Coronary artery (tissue), 2 donors: Measurements from ENCODE around the gene LMOD2.

ENCODE experiments used
- DNase-seq: peaks from one replicate; pipeline ENCODE4 v3.0.0-alpha.2; 2017; ENCODE audit warnings: low spot score
- H3K27ac ChIP-seq, 2 donors: fragments of 200-600 bp; sonication (generic); one replicate each; pipeline ENCODE4 v1.5.1; 2016 to 2019
- H3K4me3 ChIP-seq: fragments of 200-600 bp; sonication (generic); 2 replicates; pipeline ENCODE4 v1.5.1; 2016; ENCODE audit warnings: mild to moderate bottlenecking, moderate library complexity
- TF ChIP-seq, protein P1 (sequence below): fragments of 200-600 bp; sonication (generic); IDR thresholded peaks from one replicate; pipeline ENCODE4 v1.5.1; 2019; ENCODE audit warnings: antibody characterized with exemption

The LMOD2 gene

DNA sequence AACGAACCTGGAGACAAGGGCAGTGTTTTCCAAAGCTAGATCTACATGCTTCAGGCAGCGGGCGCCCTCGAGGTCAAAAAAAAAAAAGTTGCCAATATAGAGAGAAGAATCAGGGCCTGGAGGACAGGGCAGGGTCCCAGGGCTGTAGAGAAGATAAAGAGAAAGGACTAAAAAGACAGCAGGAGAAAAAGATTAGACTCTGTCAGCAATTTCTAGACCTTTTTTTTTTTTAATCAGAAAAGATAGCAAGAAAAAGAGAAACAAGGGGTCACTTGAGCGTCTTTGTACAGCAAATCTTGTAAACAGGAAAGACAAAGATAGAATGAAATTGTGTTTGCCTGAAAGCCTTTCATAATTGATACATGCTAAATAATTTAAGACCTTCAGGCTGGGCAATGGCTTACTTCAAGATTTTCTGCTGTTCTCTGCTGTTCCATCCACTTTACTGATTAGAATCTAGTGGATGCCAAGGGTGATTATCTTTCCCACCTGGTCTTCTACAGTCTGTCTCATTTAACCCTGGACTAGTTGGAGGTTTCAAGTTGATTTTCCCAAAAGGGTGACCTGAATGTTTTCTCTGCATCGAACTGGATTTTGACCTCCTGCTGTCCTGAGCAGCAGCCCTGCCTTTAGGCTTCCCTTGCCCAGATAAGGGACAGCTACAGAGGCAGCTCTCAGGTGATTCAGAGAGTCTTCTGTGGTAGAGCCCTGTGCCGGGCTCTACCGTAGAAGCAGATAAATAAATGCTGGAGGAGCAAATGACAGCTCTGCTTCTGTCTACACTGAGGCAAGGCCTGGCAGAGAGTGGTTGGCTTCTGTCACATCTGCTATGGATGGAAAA is 5.1 kb downstream of the LMOD2 start:
- H3K27ac ChIP-seq, result no peak overlapping the region
- TF ChIP-seq, protein P1, sequence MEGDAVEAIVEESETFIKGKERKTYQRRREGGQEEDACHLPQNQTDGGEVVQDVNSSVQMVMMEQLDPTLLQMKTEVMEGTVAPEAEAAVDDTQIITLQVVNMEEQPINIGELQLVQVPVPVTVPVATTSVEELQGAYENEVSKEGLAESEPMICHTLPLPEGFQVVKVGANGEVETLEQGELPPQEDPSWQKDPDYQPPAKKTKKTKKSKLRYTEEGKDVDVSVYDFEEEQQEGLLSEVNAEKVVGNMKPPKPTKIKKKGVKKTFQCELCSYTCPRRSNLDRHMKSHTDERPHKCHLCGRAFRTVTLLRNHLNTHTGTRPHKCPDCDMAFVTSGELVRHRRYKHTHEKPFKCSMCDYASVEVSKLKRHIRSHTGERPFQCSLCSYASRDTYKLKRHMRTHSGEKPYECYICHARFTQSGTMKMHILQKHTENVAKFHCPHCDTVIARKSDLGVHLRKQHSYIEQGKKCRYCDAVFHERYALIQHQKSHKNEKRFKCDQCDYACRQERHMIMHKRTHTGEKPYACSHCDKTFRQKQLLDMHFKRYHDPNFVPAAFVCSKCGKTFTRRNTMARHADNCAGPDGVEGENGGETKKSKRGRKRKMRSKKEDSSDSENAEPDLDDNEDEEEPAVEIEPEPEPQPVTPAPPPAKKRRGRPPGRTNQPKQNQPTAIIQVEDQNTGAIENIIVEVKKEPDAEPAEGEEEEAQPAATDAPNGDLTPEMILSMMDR, result no peak
- no peak overlapping the region for H3K4me3 ChIP-seq
- no peak for DNase-seq

DNA sequence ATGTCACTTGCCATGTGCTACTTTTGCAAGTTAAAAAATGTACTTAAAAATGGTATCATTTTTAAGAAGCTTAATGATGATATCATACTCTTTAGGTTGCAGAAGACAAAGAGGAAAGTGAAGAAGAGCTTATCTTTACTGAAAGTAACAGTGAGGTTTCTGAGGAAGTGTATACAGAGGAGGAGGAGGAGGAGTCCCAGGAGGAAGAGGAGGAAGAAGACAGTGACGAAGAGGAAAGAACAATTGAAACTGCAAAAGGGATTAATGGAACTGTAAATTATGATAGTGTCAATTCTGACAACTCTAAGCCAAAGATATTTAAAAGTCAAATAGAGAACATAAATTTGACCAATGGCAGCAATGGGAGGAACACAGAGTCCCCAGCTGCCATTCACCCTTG is 6.1 kb downstream of the LMOD2 start:
- TF ChIP-seq, protein P1, result no peak
- no peak overlapping the region for H3K27ac ChIP-seq
- no peak for DNase-seq
- H3K4me3 ChIP-seq, result no peak overlapping the region

DNA sequence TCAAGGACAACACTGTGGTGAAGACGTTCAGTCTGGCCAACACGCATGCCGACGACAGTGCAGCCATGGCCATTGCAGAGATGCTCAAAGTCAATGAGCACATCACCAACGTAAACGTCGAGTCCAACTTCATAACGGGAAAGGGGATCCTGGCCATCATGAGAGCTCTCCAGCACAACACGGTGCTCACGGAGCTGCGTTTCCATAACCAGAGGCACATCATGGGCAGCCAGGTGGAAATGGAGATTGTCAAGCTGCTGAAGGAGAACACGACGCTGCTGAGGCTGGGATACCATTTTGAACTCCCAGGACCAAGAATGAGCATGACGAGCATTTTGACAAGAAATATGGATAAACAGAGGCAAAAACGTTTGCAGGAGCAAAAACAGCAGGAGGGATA is 6.6 kb downstream of the LMOD2 start:
- H3K4me3 ChIP-seq, result no peak overlapping the region
- TF ChIP-seq, protein P1, result no peak
- no peak for DNase-seq
- H3K27ac ChIP-seq, result no peak overlapping the region

DNA sequence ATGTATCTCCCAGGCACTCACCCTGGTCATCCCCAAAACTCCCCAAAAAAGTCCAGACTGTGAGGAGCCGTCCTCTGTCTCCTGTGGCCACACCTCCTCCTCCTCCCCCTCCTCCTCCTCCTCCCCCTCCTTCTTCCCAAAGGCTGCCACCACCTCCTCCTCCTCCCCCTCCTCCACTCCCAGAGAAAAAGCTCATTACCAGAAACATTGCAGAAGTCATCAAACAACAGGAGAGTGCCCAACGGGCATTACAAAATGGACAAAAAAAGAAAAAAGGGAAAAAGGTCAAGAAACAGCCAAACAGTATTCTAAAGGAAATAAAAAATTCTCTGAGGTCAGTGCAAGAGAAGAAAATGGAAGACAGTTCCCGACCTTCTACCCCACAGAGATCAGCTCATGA is 7.1 kb downstream of the LMOD2 start:
- TF ChIP-seq, protein P1, result no peak
- H3K4me3 ChIP-seq, result no peak overlapping the region
- no peak overlapping the region for H3K27ac ChIP-seq

DNA sequence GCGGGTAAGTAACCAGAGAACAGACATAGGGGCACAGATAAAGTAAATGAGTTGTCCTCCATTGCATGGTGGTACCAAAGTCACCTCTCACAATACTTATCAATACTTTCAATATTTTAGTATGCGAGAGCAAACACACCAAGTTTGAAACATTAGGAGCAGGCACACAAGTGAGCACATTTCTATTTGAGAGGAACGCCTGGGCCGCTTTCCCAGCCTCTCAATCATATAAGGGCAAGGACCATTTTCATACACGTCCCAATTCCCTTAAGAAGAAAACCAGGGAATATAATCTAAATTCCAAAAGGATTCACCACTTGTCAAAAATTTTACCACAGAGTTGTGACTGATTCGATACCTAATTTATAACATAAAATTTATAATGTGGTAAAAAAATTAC is 7.5 kb downstream of the LMOD2 start:
- Histone ChIP-seq H3K27ac (no peak overlapping the region), H3K4me3 (no peak overlapping the region)
- no peak for DNase-seq
- TF ChIP-seq, protein P1, result no peak

More for the DNA sequence above, 7.1 kb downstream of the LMOD2 start:
- no peak for DNase-seq

DNA sequence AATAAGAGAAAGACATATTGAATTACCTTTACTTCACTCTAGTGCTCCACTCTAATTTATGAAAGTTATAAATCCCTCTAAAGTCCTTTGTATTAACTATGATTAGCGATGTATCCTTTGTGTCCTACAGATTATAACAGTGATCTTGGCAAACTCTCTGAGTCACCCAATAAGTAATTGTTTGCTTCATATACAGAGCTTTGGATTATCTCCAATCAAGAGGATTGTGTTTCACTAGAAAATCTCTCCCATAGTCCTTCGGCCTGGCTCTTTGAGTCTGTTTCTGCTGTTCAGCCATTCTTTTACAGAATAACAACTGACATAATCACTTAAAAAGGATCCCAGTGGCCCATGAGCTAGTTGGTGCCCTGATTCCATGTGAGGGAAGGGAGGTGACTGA is 9.5 kb downstream of the LMOD2 start:
- H3K4me3 ChIP-seq, result no peak overlapping the region
- TF ChIP-seq, protein P1, result no peak
- DNase-seq, result no peak

DNA sequence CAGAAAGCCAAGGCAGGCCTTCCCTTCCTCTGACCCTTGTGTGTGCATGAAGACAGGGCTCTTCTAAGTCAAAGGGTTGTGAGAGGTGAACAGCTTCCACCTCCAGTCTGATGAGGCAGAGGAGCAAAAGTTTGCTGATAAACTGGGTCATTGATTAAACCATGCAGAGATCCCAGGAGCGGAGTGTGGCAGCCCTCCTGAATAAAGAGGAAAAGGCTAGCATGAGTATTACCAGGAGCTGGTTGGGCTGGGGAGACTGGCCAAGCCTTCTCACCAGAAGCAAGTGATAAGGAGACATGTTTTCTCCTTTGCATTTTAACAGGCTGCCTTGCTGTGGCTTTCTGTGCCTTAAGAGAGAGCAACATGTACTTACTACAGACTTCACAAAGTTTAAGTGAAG is 10.2 kb downstream of the LMOD2 start:
- H3K4me3 ChIP-seq, result no peak overlapping the region
- DNase-seq, result no peak
- H3K27ac ChIP-seq, result no peak overlapping the region

More for the DNA sequence above, 9.5 kb downstream of the LMOD2 start:
- H3K27ac ChIP-seq, result no peak overlapping the region

More for the DNA sequence above, 10.2 kb downstream of the LMOD2 start:
- TF ChIP-seq, protein P1, result no peak
